ENCODE measurements around the gene LARGE1.

LARGE1 gene

DNA sequence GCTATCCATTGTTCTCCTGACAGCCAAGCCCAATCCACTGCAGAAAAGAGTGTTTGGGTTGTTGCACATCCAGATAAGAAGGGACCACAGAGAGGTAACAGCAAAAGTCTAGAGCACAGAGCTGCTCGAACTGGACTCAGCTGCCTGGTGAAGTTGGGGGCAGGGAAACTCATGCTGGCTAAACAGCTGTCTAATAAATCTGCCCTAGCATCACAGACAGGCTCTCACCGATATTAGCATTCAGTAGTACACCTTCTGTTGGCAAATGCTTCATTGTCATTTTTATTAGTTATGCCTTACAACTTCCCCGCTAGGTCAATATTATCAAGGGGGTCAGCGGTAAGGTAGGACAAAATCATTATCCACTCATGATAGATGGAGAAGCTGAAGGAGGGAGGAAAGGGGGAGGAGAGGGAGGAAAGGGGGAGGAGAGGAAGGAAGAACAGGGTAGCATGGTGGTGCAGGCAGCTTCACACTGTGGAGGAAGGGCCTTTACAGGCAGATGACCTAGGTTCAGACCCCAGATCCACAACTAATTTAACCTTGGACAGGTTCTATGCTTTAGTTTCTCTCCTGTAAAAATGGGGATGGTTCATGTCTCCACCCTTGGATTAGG, 102.7 kb downstream of the LARGE1 start:
- DNase-seq = no peak

DNA sequence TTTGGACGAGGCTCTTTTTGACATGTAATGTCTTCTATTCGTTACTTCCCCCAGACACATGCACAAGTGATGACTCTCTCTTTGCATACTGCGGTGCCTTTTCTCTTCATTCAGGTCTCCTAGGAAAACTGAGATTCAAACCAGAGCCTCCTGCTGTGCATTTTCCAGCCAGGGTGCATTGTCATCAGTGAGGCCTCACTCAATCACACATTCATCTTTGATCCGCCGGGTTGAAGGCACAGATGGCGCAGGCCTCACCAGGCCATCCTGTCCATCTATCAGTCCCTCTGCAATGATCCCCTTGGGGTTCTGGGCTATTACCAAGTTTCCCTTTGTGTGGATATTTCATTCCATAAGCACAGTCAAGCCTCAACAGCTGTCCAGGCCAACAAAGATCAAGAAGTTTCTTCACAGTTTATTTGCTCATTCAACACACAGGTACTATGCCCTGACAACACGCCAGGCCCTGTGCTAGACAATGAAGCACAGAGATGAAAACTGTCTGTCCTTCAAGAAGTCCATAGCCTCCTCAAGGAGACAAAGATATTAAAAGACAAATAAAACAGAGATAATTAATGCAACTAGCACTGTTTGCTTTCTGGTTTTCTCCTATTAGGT, 107.8 kb downstream of the LARGE1 start:
- DNase-seq = no peak

- DNase-seq = no peak
Measured at GRCh38 chr22:33811686-33812085, 108.6 kb downstream of the LARGE1 start.

DNA sequence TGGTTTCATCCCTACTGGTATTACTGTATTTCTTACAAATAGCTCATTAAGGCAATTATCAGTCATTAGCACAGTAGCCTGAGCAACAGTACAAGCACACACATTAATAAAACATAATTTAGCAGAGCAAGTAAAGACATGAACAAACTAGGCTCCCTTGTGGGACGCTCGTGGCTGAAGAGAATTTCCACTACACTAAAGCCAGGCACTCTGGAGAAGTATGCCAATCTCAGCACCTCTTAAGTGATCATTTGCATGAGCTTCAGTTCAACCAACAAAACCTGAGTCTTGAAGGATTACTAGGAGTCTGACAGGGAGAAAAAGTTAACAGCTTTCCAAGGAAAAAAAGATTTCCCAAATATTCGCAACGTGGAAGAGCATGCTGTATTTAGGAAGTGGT, 109.1 kb downstream of the LARGE1 start:
- no peak for DNase-seq

DNA sequence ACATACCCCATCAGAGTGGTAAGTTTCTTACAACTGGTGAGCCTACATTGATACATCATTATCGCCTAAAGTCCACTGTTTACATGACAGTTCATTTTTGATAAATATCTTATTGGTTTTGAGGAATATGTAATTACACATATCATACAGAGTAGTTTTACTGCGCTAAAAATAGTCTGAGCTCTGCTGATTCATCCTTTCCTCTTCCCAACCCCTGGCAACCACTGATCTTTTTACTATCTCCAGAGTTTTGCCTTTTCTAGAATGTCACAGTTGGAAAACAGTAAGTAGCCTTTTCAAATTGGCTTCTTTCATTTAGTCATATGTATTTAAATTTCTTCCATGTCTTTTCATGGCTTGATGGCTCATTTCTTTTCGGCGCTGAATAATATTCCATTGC, 112.8 kb downstream of the LARGE1 start:
- DNase-seq = no peak

- no peak for DNase-seq
Measured at GRCh38 chr22:33806191-33806590, 114.1 kb downstream of the LARGE1 start.

- DNase-seq = no peak
Measured at GRCh38 chr22:33803371-33804282, 116.6 kb downstream of the LARGE1 start.

DNA sequence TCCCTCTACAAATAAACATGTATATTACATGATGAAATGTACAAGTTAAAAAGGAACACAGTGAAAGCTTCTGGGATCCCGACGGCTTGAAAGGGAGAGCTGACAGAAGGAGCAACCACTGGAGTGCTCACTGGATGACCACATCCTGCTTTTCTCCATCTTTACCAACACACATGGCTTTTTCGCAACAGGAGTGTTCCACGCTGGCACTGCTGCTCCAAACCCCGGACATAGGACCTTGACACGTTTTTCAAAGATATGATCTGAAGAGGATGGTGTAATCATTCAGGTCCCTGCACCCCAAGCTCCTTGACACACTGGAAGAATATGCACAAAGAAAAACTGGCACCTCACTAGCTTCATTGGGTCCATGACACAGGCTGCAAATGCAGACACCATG, 121.9 kb downstream of the LARGE1 start:
- DNase-seq = no peak

- no peak for DNase-seq
Measured at GRCh38 chr22:33796494-33796893, 123.8 kb downstream of the LARGE1 start.

DNA sequence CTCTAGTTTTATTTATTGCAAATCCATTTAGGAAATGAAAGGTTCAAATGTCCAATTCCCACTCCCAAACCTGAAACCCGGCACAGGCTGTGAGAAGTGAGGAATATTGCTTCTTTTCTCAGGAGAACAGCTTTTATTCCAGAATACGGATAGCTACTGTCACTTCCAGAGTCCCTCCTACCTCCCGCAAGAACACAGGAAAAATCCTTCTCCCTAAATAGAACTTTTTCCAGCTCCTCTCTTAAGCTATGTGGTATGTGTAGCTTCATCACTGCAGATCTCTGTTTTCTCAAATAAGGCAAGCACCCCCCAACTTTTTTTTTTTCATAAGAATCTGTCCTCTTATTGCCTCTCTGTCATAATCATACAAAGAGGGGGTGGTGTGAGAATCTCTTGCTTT, 126.8 kb downstream of the LARGE1 start:
- no peak for DNase-seq

GRCh38 chr22:33792832-33793231, 127.4 kb downstream of the LARGE1 start:
- DNase-seq = no peak

GRCh38 chr22:33789690-33790253, 130.5 kb downstream of the LARGE1 start:
- DNase-seq = no peak

DNA sequence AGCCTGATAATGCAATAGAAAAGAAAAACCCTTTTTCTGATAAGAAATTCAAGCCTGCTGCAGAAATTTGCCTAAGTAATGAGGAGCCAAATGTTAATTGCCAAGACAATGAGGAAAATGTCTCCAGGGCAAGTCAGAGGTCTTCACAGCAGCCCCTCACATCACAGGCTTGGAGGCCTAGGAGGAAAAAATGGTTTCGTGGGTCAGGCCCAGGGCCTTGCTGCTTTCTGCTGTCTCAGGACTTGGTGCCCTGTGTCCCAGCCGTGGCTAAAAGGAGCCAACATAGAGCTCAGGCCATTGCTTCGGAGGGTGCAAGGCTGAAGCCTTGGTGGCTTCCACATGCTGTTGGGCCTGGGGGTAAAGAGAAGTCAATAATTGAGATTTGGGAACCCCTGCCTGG, 131.3 kb downstream of the LARGE1 start:
- DNase-seq = no peak

DNA sequence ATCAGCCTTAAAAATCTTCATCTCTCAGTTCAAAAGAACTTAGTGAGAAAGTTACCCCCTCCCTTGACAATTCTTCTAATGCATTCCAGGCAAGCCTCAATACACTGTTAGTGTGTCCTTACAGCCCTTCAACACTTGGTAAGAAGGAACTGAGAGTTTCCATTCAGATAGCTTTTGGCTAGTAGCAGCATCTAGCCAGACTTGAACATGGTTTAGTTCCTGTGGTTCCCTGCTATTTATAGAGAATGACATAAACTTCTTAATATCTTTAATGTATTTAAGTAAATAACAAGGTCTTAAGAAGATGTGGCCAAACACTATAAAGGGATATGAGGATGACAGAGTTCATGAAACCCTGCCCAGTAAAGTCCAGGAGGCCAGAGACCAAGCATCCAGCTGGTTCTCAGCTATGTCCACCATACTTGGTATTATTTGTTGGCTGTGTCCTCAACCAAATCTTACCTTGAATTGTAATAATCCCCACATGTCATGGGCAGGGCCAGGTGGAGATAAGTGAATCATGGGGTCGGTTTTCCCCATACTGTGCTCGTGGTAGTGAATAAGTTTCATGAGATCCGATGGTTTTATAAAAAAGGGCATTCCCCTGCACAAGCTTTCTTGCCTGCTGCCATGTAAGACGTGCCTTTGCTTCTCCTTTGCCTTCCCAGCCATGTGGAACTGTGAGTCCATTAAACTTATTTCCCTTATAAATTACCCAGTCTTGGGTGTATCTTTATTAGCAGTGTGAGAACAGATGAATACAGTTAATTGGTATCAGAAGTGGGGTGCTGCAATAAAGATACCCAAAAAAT, 132.4 kb downstream of the LARGE1 start:
- no peak for DNase-seq

DNA sequence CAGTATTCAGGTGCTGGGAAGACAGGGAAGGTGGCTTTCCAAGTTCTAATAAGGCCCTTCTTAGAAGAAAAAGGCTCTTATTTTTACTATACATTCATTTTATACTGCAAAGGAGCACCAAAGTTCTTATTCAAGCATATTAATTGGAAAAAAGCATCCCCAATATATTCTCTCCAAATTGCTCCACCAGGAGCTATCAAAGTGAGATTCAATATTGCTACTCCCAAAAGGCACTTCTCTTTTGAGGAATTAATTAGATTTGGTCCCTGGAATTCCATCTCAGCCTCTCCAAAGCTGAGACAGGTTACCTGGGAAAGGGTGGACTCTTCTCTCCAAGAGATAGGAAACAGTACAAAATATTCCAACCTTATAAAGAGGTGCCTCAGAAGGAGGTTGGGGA, 134.1 kb downstream of the LARGE1 start:
- DNase-seq = no peak

DNA sequence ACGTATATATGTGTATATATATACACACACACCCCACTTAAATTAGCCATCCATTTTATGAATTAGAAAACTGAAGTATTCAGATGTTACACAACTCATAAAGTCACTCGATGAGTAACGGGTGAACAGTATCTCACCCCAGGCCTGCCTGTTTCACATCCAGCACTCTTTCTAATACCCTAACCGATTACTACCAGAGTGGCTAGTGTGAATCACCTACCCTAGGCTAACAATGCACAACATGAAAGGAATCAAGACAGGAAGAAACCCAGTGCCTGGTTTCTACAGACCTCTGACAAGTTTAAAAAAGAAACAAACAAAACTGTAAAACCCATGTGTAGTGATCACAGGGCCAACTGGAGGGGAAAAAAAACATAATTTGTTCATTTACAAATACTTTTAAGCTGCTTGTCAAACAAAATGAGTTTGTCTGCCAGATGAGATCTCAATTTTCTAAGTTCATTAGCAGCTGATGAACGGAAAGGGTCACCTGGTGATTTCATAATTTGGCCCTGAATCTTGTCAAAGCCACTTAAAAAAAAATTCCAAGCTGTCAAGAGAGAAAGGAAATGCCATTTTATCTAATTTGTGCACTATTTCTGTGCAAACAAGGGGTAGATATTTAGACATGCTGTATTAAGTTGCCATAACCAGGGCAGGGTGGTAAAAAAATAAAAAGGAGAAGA, 134.8 kb downstream of the LARGE1 start:
- no peak for DNase-seq

DNA sequence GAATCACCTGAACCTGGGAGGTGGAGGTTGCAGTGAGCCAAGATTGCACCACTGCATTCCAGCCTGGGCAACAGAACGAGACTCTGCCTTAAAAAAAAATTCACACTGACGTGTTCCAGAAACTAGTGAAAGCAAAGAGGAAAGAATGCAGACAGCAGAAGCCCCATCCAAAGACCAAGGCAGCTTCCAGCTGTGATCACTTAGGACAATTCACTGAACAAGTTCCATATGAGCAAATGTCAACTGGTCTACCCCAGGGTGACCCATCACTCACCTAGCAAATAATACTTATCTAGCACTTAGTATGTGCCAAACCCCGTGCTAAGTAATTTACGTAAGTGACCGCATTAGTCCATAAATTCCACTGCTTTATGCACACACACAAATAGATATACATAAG, 138.9 kb downstream of the LARGE1 start:
- DNase-seq = no peak

GRCh38 chr22:33780531-33781136, 139.6 kb downstream of the LARGE1 start:
- no peak for DNase-seq

GRCh38 chr22:33779243-33779642, 141.0 kb downstream of the LARGE1 start:
- DNase-seq = no peak

- no peak for DNase-seq
Measured at GRCh38 chr22:33776491-33776890, 143.8 kb downstream of the LARGE1 start.

DNA sequence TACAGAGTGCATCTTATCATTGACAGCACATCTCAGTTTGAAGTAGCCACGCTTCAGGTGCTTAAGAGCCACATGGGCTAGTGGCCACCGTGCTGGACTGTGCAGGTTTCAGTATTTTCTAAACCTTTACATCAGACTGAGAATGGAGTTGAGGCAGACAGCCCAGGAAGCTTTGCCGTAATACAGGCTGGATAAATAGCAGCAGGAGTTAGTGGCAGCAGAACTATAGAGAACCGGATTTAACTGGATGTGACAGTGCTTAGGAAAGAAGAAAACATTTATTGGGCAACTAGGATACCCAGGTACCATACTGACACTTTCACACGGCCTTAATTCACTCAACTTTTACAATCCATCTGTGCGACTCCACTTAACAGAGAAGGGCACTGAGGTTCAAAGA, 145.5 kb downstream of the LARGE1 start:
- no peak for DNase-seq

DNA sequence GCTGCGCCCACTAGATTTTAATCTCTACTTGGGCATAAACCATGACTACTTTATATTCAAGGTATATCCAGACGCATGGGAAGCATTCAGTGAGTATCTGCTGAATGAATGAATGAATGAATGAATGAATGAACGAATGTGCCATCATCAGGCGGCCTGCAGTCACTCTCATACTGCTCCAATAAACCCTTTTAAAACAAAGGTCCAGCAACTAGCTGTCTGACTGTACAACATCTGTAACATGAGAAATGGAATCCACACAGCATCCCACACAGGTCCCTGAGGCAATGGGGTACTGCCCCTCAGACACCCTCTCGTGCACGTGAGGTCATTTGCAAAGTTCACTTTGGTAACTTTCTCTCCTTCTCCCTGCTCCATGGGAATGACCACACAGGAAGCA, 147.5 kb downstream of the LARGE1 start:
- DNase-seq = no peak
